Natural killer cell treated with Interleukin-12 subunit alpha and Interleukin-12 subunit beta and Interleukin-15 and Interleukin-18, amount 100 ng/mL, for 72 hours (primary cell): ENCODE data around the gene THRA. TPM values are rescaled to one million over a fixed set of nuclear protein-coding genes. Genes with fewer than 3 reads are reported as not detected.

ENCODE experiments used
- ATAC-seq, 2 donors: fragments of 150-1000 bp; cut with Tn5 transposase in 1 of 2; sonication (Bioruptor Pico), chemical (Tn5 transposase) in 1 of 2; 2 replicates each; pipeline ENCODE4 v1.10.0; 2021
- DNase-seq: peaks from one replicate; pipeline ENCODE4 v3.0.0; 2022; ENCODE audit warnings: low spot score
- H3K27ac Mint-ChIP-seq, 2 donors: 1 replicate in 1 of 2; 2 replicates in 1 of 2; pipeline ENCODE4 v1.8.0; 2022; ENCODE audit warnings: mixed read lengths in 2 of 2, mild to moderate bottlenecking in 1 of 2, moderate library complexity in 1 of 2
- H3K27me3 Mint-ChIP-seq, 2 donors: 1 replicate in 1 of 2; 2 replicates in 1 of 2; pipeline ENCODE4 v1.8.0; 2022; ENCODE audit warnings: mixed read lengths in 2 of 2
- H3K36me3 Mint-ChIP-seq: one replicate; pipeline ENCODE4 v1.8.0; 2022; ENCODE audit warnings: mixed read lengths
- H3K4me1 Mint-ChIP-seq, 2 donors: 1 replicate in 1 of 2; 2 replicates in 1 of 2; pipeline ENCODE4 v1.8.0; 2022; ENCODE audit warnings: low read depth in 2 of 2, mixed read lengths in 2 of 2, mild to moderate bottlenecking in 1 of 2
- H3K4me3 Mint-ChIP-seq: one replicate; pipeline ENCODE4 v1.8.0; 2022; ENCODE audit warnings: mixed read lengths
- H3K9me3 Mint-ChIP-seq: 2 replicates; pipeline ENCODE4 v1.8.0; 2022; ENCODE audit warnings: mixed read lengths
- total RNA-seq, 2 donors: library from RNA; stranded (reverse); gene quantifications; one replicate each; pipeline ENCODE4 v1.2.3, GENCODE V29; 2022

THRA gene
- total RNA-seq, 2 donors from 2014 or later: 4.9 to 10.9 TPM

DNA sequence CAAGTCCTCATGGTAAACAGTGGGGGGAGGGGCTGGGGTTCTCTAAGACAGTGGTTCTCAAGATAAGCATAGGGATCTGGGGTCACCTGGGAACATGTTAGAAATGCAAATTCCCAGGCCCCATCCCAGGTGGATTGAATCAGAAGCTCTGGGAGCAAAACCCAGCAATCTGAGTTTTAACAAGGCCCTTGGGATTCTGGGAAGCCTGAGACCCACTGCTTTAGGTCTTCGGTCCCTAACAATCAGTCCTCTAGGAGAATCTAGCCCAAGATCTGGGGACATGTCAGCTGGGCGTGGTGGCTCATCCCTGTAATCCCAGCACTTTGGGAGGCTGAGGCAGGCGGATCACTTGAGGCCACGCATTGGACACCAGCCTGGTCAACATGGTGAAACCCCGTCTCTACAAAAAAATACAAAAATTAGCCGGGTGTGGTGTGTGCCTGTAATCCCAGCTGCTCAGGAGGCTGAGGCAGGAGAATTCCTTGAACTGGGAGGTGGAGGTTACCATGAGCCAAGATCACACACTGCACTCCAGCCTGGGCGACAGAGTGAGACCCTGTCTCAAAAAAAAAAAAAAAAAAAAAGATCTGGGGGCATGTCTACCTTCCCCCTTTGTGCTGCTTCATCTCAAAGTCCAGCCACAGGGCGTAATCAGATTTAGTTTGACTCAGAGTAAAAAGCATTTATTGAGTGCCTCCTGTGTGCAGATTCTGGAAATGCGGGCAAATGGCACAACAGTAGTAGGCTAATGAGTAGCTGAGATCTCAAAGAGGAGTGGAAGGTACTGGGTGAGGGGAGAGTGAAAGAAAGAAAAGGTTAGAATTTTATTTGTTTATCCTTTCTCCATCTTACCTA is 46.4 kb downstream of the THRA start:
- peak overlapping the region; percentile 61 to 76 for H3K27ac Mint-ChIP-seq
- DNase-seq: no peak

DNA sequence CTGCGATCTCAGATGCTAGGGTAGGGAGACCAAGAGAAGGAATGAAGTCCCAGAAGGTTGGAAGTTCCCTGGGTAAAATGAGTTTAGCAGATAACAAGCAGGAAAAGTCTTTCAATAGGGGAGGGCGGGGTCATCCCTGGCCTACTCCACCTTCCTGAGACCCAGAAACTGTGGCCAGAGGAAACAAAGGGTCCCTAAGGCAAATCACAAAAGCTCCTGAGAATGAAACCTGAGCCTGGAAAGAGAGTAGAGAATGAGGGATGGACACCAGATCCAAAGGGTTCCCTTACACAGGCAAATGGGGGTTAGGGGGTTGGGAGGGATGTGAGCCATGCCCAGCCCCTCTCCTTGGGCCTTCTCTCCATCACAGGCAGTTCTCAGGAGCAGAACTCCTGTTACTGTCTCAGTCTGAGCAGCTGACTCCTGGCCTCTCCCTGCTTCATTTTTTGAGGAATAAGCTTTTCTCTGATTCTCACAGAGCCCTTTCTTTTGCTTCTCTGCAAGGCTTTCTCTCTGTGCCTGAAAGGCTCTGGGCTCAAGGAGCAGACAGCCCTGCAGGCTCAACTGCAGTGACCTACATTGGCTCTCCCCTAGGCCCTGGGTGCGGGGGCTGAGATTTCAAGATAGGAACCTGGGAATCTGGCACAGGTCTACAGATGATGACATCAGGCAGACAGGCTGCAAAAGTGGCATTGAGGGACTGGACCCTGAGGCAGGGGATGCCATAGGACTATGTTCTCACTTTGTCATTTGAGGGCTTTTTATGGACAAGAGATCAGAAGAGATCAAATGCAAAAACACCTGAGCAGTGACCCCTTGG is 47.5 kb downstream of the THRA start:
- no peaks in the 10 kb centered on the region for H3K36me3 Mint-ChIP-seq
- ATAC-seq: no peak
- no peak for DNase-seq
- H3K4me1 Mint-ChIP-seq: peaks cover 63 to 77% of the 10 kb centered on the region in 2 donors
- H3K27me3 Mint-ChIP-seq: no peaks in the 10 kb centered on the region
- H3K27ac Mint-ChIP-seq: peak overlapping the region; percentile 76 to 80
- peak overlapping the region; percentile 31 for H3K4me3 Mint-ChIP-seq
- no peaks in the 10 kb centered on the region for H3K9me3 Mint-ChIP-seq

More for the DNA sequence above, 46.4 kb downstream of the THRA start:
- ATAC-seq: no peak
- H3K27me3 Mint-ChIP-seq: no peaks in the 10 kb centered on the region
- H3K36me3 Mint-ChIP-seq: no peaks in the 10 kb centered on the region
- peaks cover 71 to 85% of the 10 kb centered on the region in 2 donors for H3K4me1 Mint-ChIP-seq
- peak overlapping the region; percentile 31 for H3K4me3 Mint-ChIP-seq
- H3K9me3 Mint-ChIP-seq: no peaks in the 10 kb centered on the region

DNA sequence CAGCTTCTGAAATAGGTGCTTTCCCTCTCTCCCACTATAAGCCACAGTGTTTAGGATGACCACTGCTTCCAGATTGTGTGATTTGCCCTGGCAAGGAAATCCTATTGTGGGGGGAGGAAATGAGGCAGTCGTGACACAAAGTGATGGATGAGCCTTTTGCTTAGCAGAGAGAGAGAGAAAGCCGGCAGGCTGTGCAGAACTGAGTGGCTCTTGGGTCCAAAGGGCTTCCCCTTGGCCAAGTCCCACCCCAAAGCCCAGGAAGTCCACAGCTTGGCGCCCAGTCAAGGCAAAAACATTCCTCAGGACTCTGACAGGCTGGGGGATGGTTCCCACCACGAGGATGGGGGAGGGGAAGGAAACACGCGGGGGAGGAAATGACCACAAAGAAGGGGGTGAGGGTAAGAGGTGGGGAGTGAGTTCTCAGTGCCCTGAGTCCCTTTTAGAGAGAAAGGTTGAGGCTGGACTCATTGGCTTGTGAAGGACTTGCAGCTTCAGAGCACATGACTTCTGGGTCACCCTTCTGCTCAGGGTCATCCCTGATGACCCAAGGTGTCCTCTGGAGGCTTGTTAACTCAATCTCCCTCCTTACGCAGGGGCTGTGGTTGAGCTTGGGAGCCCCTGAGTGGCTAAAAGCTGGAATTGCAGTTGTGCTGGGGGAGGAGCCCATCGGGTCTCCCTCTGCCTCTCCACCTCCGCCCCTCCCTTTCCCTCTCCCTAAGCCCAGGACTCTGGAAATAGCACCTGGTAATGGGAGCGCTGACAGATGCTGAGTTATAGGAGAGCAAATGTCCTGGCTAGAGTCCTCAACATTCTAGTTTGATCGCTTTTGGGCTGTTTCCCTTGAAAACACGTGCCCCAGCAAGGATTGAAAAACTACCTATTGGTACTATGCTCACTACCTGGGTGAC is 48.7 kb downstream of the THRA start:
- Mint-ChIP-seq H3K4me3 (peak overlapping the region; percentile 89), H3K4me1 (peaks cover 56 to 67% of the 10 kb centered on the region in 2 donors), H3K36me3 (no peaks in the 10 kb centered on the region)

DNA sequence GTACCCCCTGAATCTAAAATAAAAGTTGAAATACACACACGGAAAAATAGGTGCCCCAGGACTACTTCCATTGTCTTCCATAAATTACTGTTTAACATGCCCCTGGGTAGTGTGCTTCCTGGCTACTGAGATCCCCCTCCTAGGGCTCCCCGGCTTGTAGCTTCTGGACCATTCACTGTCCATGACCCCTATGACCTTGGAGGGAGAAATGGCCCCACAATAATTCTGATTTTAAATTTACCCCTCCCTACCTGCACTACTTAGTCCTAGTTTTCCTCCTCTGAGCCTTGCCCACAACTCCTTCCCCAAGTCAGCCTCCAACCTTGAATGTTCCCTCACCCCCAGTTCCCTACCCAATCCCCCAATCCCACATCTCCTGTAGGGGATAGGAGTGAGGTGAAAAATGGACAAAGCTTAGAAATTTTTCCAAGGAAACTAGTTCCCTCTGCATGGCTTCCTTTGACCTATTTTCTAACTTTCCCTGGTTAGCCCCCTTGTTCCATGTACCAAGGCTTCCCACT is 49.5 kb downstream of the THRA start:
- H3K27me3 Mint-ChIP-seq: no peaks in the 10 kb centered on the region
- peaks cover 49 to 59% of the 10 kb centered on the region in 2 donors for H3K4me1 Mint-ChIP-seq
- ATAC-seq: no peak
- no peaks in the 10 kb centered on the region for H3K36me3 Mint-ChIP-seq
- peak overlapping the region; percentile 89 for H3K4me3 Mint-ChIP-seq
- no peaks in the 10 kb centered on the region for H3K9me3 Mint-ChIP-seq
- no peak for DNase-seq
- H3K27ac Mint-ChIP-seq: peak overlapping the region; percentile 76 to 80

More for the DNA sequence above, 48.7 kb downstream of the THRA start:
- no peaks in the 10 kb centered on the region for H3K27me3 Mint-ChIP-seq
- DNase-seq (peak; percentile 81), ATAC-seq (peak; percentile 73 to 78)
- H3K9me3 Mint-ChIP-seq: no peaks in the 10 kb centered on the region
- peak overlapping the region; percentile 76 to 80 for H3K27ac Mint-ChIP-seq

DNA sequence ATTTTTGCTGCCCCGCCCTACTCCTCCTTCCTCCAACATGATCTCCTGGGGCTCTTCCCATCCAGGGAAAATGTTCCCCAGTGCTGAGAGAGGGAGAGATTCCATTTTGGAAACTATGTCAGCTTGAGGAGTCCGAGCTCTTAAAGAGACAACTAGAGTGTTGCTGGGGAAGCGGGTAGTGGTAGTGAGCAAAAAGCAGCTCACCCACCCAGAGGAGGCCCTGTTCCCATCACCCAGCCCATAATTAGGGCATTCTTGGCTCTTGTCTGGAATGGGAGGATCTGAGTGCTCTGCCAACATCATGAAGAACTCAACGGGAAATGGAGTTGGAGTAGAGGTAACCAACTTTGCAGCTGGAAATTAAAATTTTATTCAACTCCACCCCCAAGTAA is 49.9 kb downstream of the THRA start:
- no peak for ATAC-seq
- Mint-ChIP-seq H3K4me1 (peaks cover 44 to 55% of the 10 kb centered on the region in 2 donors), H3K4me3 (peak overlapping the region; percentile 89), H3K27me3 (no peaks in the 10 kb centered on the region), H3K9me3 (no peaks in the 10 kb centered on the region), H3K27ac (peak overlapping the region; percentile 76 to 80), H3K36me3 (no peaks in the 10 kb centered on the region)
- DNase-seq: no peak

DNA sequence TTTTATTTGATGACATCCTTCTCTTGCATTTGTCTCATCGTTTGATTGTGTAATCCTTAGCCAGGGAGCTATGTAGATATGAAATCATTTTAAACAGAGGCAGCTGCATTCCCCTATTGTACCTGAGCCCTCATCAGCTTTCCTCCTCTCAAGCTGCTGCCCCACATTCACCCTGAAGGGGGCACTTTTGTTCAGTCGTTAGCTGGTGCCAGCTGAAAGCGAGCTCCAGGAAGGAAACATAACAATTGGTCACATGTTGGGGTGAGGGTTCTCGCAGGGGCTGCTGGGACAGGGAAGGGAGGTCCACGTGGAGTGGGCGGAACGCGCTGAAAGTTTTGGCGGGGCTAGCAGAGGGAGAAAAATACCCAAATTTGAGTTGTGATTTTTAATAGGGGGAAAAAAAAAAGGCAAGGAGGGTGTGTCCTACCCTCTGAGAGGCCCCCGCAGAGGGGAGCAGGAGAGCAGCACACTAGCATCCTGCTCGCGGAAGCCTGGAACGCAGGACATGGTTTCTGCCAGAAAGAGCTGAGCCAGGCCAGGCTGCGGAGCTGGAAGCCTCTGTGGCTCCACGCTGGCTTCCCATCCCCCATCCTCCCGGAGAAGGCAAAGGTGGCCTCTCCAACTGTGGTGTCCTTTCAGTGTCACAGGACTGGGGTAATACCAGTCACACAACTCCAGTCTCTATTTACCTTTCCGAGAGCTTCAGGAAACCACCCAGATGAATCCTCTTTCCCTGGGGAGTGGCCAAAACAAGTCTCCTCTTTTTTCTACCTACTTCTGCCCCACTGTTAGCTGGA is 50.5 kb downstream of the THRA start:
- ATAC-seq (peak; percentile 93 to 97), DNase-seq (peak; percentile 92)
- Mint-ChIP-seq H3K4me1 (peaks cover 38 to 51% of the 10 kb centered on the region in 2 donors), H3K4me3 (peak overlapping the region; percentile 89), H3K9me3 (no peaks in the 10 kb centered on the region), H3K27me3 (no peaks in the 10 kb centered on the region), H3K27ac (peak overlapping the region; percentile 76 to 80), H3K36me3 (no peaks in the 10 kb centered on the region)

DNA sequence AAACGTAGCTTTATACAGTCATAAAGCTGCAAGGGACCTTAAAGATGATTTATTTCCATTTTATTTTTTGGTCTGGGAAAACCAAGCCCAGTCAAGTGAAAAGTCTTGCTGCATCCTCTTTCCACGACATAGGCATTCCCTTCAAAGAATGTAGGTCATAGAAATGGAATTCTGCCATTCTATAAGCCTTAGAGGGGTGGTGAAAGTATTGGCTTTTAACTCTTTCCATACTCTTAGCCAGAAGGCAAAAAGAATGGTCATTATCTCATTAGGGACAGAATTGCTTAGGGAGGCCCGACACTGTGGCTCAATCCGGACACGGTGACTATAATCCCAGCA is 51.1 kb downstream of the THRA start:
- Mint-ChIP-seq H3K27me3 (no peaks in the 10 kb centered on the region), H3K4me3 (peak overlapping the region; percentile 89), H3K36me3 (no peaks in the 10 kb centered on the region), H3K27ac (peak overlapping the region in 1 of 2 donors; percentile 76), H3K9me3 (no peaks in the 10 kb centered on the region), H3K4me1 (peaks cover 36 to 51% of the 10 kb centered on the region in 2 donors)
- no peak for DNase-seq
- no peak for ATAC-seq

DNA sequence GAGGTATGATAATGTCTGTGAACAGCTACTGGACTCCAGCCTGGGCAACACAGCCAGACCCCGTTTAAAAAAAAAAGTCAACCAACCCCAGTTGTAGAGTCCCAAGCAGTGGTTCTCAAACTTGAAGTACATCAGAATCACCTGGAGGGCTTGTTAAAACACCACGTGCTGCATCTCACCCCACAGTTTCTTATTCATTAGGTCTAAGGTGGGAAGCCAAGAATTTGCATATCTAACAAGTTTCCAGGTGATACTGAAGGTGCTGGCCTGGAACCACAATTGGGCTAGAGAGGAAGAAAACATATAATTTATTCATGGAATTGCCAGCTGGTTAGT is 52.3 kb downstream of the THRA start:
- Mint-ChIP-seq H3K27ac (no peak overlapping the region), H3K4me1 (peaks cover 29 to 42% of the 10 kb centered on the region in 2 donors), H3K36me3 (no peaks in the 10 kb centered on the region), H3K4me3 (no peak overlapping the region), H3K27me3 (no peaks in the 10 kb centered on the region), H3K9me3 (no peaks in the 10 kb centered on the region)
- no peak for DNase-seq
- ATAC-seq: no peak

DNA sequence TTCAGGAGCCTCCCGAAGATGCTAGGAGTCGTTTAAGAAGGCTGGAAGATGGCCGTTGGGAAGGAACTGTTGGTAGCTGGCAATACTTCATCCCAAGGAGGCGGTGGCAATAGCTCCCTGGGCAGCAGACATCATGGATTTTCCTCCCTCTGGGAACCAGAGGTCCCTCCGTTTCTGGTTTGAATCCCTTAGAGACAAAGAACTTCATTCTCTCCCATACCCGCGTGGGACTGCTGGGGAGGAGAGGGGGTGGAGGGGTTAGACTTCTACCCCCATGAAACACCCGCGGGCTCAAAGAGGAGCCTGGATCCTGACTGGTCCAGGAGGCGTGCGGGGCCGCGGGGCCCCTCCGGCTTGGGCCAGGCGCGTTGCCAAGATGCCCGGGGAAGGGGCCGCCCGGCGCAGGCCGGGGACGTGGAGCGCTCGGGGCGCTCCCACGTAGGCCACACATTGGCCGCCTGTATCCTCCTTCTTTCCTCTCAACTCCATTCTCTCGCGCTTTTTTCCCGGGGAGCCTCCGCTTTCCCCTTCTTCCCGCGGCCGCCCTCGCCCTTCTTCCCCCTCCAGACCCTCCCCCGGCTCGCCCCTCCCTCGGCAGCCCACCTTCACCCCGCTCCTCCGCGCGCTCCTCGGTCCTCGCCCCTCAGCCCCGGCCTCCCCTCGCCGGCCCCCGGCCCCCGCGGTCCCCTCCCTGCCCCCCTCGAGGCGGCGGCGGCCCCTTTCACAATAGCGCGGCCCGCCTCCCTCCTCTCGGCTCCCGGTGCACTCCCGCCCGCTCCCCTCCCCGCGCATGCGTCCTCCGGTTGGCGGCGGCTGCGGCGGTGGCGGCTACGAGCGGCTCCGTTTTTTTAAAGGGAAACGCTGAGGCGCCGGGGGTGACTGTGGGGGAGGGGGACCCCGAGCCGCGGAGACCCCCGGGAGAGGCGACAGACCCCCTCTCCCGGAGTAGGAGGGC is 58.7 kb downstream of the THRA start, which contains the start of gene MSL1:
MSL1 (plus strand) TSS at position 791 of the 955 bp plus-strand sequence. CDS start 642 bp downstream, outside the sequence.
- peaks cover 31 to 37% of the 10 kb centered on the region in 2 donors for H3K4me1 Mint-ChIP-seq
- H3K27ac Mint-ChIP-seq: peak within 1 kb of the TSS; percentile 82 to 85
- H3K4me3 Mint-ChIP-seq: peak within 1 kb of the TSS; percentile 81
- peaks cover 11% of the 10 kb centered on the region for H3K36me3 Mint-ChIP-seq
- no peaks in the 10 kb centered on the region for H3K9me3 Mint-ChIP-seq
- DNase-seq (peak; percentile 93), ATAC-seq (peak; percentile 84 to 90)
- H3K27me3 Mint-ChIP-seq: no peaks in the 10 kb centered on the region

DNA sequence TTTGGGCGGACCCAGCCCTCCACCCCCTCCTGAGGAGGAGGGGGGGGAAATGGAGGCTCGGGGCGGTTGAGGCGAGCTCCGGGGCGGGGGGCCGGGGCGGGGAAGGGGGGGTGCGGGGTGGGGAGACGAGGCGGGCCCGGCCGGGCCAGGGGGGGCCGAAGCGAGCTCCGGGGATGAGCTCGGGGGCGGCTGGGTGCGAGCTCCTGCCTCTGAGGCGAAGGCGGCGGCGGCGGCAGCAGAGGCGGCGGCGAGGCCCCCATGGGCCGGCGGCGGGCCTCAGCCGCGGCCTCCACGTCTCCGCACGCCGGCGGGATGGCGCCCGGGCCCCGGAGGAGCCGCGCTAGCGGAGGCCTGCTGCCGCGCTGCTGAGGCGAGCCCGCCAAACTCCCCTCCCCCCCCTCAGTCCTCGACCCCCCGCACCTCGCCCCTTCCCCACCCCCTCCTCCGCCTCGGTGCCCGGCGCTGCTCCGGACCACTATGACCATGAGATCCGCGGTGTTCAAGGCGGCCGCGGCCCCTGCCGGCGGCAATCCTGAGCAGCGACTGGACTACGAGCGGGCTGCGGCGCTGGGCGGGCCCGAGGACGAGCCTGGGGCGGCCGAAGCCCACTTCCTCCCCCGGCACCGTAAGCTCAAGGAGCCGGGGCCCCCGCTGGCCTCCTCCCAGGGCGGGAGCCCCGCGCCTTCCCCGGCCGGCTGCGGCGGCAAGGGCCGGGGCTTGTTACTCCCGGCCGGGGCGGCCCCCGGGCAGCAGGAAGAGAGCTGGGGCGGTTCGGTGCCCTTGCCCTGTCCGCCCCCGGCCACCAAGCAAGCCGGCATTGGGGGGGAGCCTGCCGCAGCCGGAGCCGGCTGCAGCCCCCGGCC is 59.6 kb downstream of the THRA start:
- ATAC-seq (peak; percentile 59 to 72), DNase-seq (no peak)
- Mint-ChIP-seq H3K4me1 (peaks cover 33 to 37% of the 10 kb centered on the region in 2 donors), H3K4me3 (no peak overlapping the region), H3K27ac (peak overlapping the region; percentile 85 to 93), H3K36me3 (peaks cover 16% of the 10 kb centered on the region), H3K9me3 (no peaks in the 10 kb centered on the region), H3K27me3 (no peaks in the 10 kb centered on the region)
